RPMI7951 (cell line): ENCODE measurements around the gene NALCN. TPM values are rescaled to one million over a fixed set of nuclear protein-coding genes. Genes with fewer than 3 reads are reported as not detected.

Experiments
- DNase-seq: peaks from one replicate; pipeline ENCODE4 v3.0.0-alpha.2; 2012; ENCODE audit warnings: low read depth
- total RNA-seq: library from RNA; depleted of rRNA; stranded (reverse); fragments of >200 nt; shearing (Covaris generic); gene quantifications from 2 replicates; pipeline ENCODE4 v1.2.3, GENCODE V29; 2014; rRNA removed

The NALCN gene
- total RNA-seq, 1 experiment from 2014 or later = 3.2 TPM

DNA sequence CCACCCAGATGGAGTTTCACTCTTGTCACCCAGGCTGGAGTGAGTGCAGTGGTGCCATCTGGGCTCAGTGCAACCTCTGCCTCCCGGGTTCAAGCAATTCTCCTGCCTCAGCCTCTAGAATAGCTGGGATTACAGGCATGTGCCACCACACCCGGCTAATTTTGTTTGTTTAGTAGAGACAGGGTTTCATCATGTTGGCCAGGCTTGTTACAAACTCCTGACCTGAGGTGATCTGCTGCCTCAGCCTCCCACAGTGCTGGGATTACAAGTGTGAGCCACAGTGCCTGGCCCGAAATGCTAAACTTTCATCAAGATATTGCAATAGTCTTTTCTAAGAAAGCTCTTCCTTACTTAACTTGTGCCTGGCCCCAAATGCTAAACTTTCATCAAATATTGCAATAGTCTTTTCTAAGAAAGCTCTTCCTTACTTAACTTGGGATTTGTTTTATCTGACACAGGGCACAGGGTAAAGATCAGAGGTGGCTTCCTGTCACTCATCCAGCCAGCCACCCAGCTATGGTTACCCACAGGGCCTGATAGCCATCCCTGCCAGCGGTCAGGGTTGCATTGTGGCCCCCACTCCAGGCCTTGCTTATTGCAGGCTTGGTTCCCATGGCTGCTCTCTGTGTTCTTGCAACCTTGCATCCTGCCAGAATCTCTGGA, 389.4 kb downstream of the NALCN start:
- no peak for DNase-seq

DNA sequence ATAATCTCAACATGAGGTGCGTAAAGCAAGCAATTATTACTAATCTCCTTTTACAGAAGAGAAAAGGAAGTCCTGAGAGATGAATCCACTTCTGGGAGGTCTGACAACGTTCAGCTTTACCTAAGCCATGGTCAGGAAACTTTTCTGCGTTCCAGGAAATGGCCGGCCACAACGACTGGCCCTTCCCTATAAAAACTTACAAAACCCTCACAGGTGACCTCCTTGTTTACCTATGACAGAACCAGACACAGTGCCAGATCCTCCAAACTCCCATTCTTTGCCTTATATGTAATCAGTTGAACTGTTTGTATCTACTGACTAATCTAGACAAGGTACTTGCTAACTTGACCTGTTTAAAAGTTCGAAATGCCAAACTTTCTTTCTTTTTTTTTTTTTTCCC, 390.0 kb downstream of the NALCN start:
- DNase-seq = no peak

DNA sequence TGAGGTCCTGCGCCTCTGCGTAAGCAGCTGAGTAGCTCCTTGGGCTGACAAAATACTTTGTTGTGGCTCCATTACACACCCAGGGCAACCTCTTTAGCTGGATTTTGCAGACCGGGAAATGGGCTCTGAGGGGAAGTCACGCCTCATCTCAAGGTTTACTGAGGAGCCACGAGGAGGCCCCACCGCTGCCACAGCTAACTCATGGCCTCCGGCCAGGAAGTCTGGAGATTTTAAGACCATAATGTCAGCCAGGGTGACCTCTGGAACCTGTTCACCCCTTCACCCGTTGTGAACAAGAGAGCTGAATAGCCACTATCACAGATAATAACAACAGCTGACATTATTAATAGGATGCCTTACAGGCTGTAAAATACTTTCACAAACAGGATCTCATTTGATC, 390.4 kb downstream of the NALCN start:
- DNase-seq = no peak

DNA sequence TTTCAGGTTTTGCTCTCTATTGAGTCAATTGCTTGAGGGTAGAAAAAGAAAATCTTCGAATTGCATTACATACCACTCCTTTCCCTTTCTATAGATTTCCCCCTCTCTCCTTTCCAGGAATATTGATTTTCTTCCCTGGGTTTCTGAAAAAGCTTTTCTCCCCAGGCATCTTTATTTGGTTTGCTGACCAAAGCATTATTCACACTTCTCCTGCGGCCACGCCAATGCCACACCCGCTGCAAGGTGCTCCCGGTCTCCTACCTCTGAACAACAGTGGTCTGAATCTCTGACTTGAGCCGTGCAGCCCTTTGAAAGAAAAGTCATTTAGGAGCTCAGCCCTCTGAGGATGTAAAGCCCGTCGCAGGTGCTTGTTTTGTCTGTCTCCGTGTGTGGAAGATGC, 390.8 kb downstream of the NALCN start:
- DNase-seq = no peak

DNA sequence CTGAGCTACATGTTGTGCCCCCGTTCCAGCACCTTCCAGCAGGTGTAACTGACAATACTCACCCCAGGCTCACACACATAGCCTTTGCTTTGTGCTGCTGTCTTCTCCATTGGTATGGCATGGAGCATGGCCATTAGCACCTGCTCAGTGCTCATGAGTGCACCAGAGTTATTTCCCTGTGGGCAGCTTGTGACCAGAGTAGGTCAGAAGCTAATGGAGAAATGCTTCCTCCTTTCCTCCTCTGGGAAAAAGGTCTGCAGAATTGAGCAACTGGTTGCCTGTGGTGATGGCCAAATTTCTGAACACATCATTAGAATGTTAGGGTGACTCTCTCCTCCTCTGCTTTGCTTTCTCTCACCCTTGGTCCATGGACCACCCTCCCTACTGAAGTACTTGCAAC, 397.2 kb downstream of the NALCN start:
- no peak for DNase-seq

DNA sequence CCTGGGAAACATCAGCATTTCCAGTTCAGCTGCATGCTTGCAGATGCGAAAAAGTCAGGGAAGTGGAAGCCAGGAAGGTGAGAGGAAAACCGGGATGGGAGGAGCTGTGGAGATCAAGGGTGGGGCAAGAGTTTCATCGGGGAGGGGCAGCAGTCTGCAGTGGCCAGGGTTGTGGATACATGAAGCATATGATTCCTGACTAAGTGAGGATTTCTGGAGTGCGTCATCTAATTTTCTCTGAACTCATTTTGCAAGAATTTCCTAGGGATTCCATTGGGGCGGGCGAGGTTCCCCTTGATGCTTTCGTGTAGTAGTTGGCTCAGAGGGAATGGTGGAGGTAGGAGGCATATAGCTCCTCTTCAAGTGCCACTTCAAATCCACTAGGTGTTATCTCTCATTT, 397.6 kb downstream of the NALCN start:
- DNase-seq = peak; percentile 39

DNA sequence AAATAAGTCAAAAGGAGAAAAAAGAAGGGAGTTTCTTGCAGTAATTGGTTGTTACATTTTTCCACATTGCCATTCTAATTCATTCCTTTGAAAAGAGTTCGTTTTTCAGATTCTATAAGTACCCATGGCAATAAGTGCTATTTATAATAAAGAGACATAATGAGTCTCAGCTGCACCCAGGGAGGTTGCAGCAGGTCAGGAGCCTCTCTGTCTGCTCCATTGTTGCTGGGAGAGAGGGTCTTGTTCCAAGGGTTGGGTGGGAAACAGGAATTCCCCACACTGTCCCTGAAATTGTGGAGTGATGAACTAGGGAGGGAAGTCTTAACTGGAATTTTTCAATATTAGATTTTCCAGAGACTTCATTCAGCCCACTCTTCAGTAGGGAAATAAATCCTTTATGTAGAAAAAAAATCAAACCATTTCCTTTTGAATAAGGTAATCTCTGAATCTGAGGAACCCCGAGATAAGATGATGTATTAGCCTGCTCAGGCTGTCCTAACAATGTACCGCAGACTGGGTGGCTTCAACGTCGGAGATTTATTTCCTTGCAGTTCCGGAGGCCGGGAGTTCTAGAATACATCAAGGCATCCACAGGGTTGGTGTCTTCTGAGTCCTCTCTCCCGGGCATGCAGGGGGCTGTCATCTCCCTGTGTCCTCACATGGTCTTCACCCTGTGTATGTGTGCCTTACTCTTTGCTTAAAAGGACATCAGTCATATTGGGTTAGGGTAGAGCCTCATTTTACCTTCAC, 399.0 kb downstream of the NALCN start:
- no peak for DNase-seq

DNA sequence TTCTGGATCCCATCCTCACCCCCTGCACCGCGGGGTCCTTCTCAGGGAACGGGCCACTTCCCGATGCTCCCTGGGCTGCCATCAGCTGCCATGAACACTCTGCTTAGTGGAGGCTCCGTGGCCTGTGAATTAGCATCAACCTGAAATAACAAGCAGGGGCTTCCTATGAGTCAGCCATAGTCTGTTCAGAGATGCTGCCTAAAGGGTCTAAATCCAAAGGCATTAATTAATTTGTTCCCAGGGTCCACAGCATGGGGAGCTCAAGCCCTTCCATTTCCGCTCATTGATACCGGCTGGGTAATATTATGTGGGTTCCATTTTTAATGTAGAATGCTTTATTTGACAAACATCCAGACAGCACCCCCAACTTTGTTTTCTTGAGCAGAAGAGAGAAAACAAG, 399.8 kb downstream of the NALCN start:
- no peak for DNase-seq

DNA sequence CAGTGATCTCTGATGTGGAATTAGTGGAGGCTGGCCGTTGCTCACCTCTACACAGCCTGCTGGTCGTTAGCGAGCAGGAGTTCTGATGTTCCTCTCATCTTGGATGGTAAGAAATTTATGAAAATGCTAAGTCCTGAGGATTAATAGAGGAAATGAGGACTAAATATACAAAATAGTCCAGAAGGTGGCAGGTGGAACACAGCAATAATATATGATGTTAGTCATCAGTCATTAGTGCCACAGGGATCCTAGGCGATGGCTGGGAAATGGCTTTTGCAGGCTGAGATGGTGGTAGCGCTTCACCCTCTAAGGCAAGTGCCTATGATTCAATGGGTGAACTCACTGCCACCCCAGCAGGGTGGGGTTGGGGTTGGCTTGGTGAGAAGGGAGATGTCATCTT, 403.1 kb downstream of the NALCN start:
- DNase-seq = peak; percentile 1

DNA sequence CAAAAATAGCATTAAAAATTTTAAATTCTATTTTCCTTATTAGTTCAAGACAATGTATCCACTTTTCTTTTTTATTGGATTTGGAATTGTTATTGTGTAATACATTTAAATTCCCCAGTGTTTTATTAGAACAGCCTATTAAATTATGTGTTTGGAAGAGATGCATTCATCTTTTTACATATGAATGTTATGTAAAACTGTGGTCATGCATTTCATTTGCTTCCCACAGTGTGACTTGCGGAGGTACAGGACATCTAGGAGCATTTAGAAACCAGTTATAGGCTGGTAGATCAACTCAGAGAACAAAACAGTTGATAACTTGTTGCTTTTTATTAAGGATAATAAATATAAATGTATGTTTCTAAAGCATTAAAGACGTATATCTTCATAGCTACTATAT, 406.2 kb downstream of the NALCN start:
- DNase-seq = no peak

DNA sequence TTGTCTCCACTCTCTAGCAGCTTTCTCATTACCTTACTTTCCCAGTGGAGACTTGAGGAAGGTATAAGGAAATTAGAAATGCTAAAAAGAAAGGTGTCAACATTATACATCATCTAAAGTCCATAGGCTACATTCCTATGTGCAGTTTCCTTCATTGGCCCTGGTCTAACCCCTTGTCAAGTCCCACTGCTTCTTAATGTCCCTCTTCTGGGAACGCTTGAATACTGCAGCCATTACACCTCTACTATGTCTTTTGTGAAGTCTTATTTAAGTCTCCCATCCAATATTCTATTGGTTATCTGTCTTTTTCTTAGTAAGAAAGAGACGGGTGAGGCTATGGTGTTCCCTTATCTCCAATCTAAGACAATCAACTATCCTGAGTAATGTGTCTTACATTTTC, 409.1 kb downstream of the NALCN start:
- no peak for DNase-seq

Other genes with a start within 250 kb of the NALCN start
- gene ITGBL1, start 36.2 kb upstream of the NALCN start, total RNA-seq = 57.1 and 69.0 TPM in 2 replicates